HepG2 (cell line): ENCODE results near the gene ATP6V0A1. TPM values are rescaled to one million over a fixed set of nuclear protein-coding genes. Genes with fewer than 3 reads are reported as not detected.

Experiments used
- AKAP8 ChIP-seq: sonication (generic); formaldehyde crosslinking; IDR thresholded peaks from 2 replicates; pipeline ENCODE4 v1.5.1; 2020; ENCODE audit warnings: mild to moderate bottlenecking, missing genetic modification reagents
- HNRNPK ChIP-seq: fragments of 200-400 bp; formaldehyde crosslinking; IDR thresholded peaks from 2 replicates; pipeline ENCODE4 v1.6.1; 2018; ENCODE audit warnings: low read length, low read depth, moderate library complexity, mild to moderate bottlenecking; ENCODE audit not compliant: poor library complexity, severe bottlenecking
- KIAA2018 ChIP-seq: sonication (generic); formaldehyde crosslinking; IDR thresholded peaks from 2 replicates; pipeline ENCODE4 v1.5.0; 2020; ENCODE audit warnings: mild to moderate bottlenecking, missing genetic modification reagents, borderline replicate concordance
- MLXIP ChIP-seq: sonication (generic); formaldehyde crosslinking; IDR thresholded peaks from 2 replicates; pipeline ENCODE4 v1.9.0; 2021; ENCODE audit warnings: missing genetic modification reagents, borderline replicate concordance
- NR2F1 ChIP-seq, 2 experiments: fragments of 450-650 bp in 1 of 2; formaldehyde crosslinking in 1 of 2; IDR thresholded peaks; 2 replicates each; pipeline versions ENCODE4 v1.5.0 to v1.6.1; 2016 to 2020; ENCODE audit warnings: mild to moderate bottlenecking in 1 of 2, missing compliant biosample characterization in 1 of 2, missing genetic modification reagents in 1 of 2, moderate library complexity in 1 of 2
- PLSCR1 ChIP-seq: sonication (generic); formaldehyde crosslinking; IDR thresholded peaks from 2 replicates; pipeline ENCODE4 v1.5.0; 2020; ENCODE audit warnings: missing genetic modification reagents, mild to moderate bottlenecking, borderline replicate concordance
- RARA ChIP-seq: IDR thresholded peaks from 2 replicates; pipeline ENCODE4 v1.6.1; 2016; ENCODE audit warnings: missing genetic modification reagents, missing compliant biosample characterization
- TAF15 ChIP-seq: fragments of 200-400 bp; formaldehyde crosslinking; IDR thresholded peaks from one replicate; pipeline ENCODE4 v1.6.1; 2018; ENCODE audit warnings: mild to moderate bottlenecking, low read depth, low read length; ENCODE audit not compliant: poor library complexity, severe bottlenecking
- ZNF331 ChIP-seq: sonication (generic); formaldehyde crosslinking; IDR thresholded peaks from 2 replicates; pipeline ENCODE4 v1.4.0; 2020; ENCODE audit warnings: missing genetic modification reagents
- ZNF556 ChIP-seq: sonication (generic); formaldehyde crosslinking; IDR thresholded peaks from 2 replicates; pipeline ENCODE4 v1.4.0; 2020; ENCODE audit warnings: mild to moderate bottlenecking, missing genetic modification reagents, borderline replicate concordance
- ZNF672 ChIP-seq: sonication (generic); formaldehyde crosslinking; IDR thresholded peaks from 2 replicates; pipeline ENCODE4 v1.8.1; 2022; ENCODE audit warnings: missing genetic modification reagents
- polyA plus RNA-seq, 8 experiments: library from polyadenylated mRNA; depleted of rRNA in 3 of 8; stranded (reverse) in 7 of 8; unstranded in 1 of 8; fragments of >200 nt; fragmentation: Illumina TruSeq in 4 of 8; extraction: Trizol in 4 of 8; gene quantifications; 2 replicates each; pipeline versions ENCODE4 v1.2.1 to v1.2.3, GENCODE V29; 2011 to 2016; ENCODE audit warnings: low read depth in 4 of 8, missing spikeins in 1 of 8, mixed read lengths in 1 of 8; ENCODE audit not compliant: insufficient read depth in 1 of 8
- total RNA-seq, 5 experiments: library from RNA; depleted of rRNA; stranded (reverse); fragments of >200 nt; fragmentation: Illumina TruSeq; extraction: Trizol; gene quantifications; 2 replicates each; pipeline ENCODE4 v1.2.3, GENCODE V29; 2016; ENCODE audit warnings: low read depth in 1 of 5

Gene ATP6V0A1
- total and polyA plus RNA-seq, 2 of the 13 experiments (the other 11 are each of a cell fraction or from before 2014, with no cell fraction given), result 27.9 to 54.1 TPM

- no peak for TF ChIP-seq KIAA2018 (CRISPR knock-in tag)
- TF ChIP-seq AKAP8 (CRISPR knock-in tag), result no peak
- TF ChIP-seq TAF15, result no peak
- TF ChIP-seq PLSCR1 (CRISPR knock-in tag), result peak; percentile 57; the same call in 1 of the 2 replicates
- TF ChIP-seq ZNF672 (CRISPR knock-in tag), result no peak
- TF ChIP-seq HNRNPK, result no peak
- peak; percentile 11; the same call in 1 of the 2 replicates for TF ChIP-seq ZNF556 (CRISPR knock-in tag)
- no peak for TF ChIP-seq MLXIP (CRISPR knock-in tag)
- peak; percentile 63 to 68; a peak in 3 of 4 replicates for TF ChIP-seq NR2F1 (CRISPR knock-in tag; IDR thresholded peaks at IDR 0.05)
- TF ChIP-seq ZNF331 (CRISPR knock-in tag), result peak; percentile 74; the same call in 1 of the 2 replicates
- peak; percentile 94 for TF ChIP-seq RARA (CRISPR knock-in tag)
Observed at GRCh38 chr17:42541041-42541833, 82.6 kb downstream of the ATP6V0A1 start (continued).
